ENCODE results near the gene TCERG1.

Gene TCERG1

DNA sequence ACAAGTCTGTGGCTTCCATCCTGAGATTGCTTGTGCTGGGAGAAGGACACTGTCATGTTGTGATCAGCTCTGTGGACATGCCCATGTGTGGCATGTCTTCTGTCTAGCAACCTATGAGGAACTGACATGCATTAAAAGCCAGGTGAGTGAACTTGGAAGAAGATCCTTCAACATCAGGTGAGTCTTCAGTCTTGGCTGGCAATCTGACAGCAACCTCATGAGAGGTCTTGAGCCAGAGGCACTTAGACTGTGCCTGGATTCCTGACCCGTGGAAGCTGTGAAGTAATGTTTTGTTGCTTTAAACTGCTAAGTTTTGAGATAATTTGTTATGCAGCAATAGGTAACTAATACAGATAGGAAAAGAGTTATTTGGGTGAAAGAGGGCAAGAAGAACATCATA is 6.8 kb upstream of the TCERG1 start:
- no peak overlapping the region for H3K4me3 ChIP-seq (ENCODE audit: low read length)
- no peak for TF ChIP-seq ZNF274 (IDR thresholded peaks at IDR 0.05; ENCODE audit: low read depth, low read length)

DNA sequence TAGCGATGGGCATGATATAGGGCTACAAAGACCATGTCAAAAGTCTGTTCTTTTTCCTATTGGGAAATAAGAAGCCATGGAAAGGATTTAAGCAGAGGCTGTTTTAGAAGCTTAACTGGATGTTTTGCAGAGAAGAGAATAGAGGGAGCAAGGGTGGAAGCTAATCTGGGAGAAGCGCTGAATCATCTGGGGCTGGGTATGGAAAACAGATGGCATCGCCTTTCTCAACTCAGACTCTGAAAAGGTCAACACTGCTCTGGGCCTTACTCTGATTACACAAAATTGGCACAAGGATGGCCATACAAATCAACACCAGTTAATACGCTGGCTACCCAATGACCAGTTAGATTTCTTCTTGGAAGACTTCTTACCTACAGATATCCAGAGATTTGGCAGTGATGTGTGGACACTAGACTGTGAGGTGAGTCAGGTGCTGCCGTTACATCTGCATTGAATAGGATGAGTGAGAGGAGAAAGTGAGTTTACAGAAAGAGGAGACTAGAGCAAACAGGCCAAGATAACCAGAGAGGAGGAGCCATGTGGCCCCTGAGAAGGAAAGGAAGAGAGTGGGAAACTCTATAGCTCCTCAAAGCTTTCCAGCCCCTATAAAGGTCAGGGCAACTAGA is 6.2 kb upstream of the TCERG1 start:
- H3K4me3 ChIP-seq (ENCODE audit: low read length), result no peak overlapping the region
- TF ChIP-seq ZNF274 (IDR thresholded peaks at IDR 0.05; ENCODE audit: low read depth, low read length), result no peak

DNA sequence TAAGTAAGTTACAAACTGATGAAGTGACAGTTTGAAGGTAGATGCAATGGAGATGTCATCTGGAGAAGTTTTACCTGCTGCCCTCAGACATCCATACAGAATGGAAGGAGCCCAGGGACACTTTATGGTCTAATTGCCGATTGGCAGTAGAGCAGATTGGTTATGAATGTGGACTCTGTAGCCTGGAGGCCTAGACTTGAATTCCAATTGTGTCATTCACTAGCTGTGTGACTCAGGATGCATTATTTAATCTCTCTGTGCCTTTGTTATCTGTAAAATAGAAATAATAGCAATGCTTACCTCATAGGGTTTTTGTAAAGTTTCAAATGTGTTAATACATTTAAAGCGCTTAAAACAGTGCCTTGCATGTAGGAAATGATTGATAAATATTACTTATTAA is 5.2 kb upstream of the TCERG1 start:
- no peak overlapping the region for H3K4me3 ChIP-seq (ENCODE audit: low read length)
- no peak for TF ChIP-seq ZNF274 (IDR thresholded peaks at IDR 0.05; ENCODE audit: low read depth, low read length)

- peak overlapping the region; percentile 95 for H3K4me3 ChIP-seq (ENCODE audit: low read length)
- TF ChIP-seq ZNF274 (IDR thresholded peaks at IDR 0.05; ENCODE audit: low read depth, low read length), result no peak
These were observed 724 bp downstream of the TCERG1 start for GRCh38 chr5:146447734-146448380.

DNA sequence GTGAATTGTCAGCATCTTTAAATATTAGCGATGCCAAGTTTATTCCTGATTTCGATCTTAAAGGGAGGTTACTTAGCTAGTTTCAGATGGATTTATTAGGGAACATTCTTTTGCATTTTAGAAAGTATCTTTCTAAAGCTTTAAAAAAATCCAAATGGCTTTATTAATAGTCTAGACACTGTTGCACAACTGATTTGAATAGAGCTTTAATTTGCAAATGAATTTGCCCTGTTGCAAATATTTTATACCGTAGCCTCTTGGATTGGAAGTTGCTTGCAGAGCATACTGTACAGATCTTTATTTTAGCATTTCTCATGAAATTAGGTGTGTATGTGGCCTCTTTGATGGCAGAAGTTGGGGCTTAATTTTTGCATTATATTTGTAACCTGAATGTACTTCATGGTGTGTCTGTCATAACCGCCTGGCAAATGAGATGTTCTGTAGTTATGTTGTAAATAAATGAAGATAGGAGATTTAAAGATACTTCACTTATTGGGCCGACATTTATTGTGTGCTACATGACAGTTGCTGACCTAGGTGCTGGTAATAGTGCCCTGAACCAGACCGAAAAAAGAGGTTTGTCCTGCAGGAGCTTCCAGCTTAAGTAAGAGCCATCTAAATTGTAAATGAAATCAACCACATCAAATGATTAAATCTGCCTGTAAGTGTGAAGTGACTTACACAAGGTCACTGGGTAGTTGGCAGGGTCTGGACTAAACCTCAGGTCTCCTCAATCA is 1.8 kb downstream of the TCERG1 start:
- TF ChIP-seq ZNF274 (IDR thresholded peaks at IDR 0.05; ENCODE audit: low read depth, low read length), result no peak
- peak overlapping the region; percentile 95; the same call in 1 of the 2 replicates for H3K4me3 ChIP-seq (ENCODE audit: low read length)

DNA sequence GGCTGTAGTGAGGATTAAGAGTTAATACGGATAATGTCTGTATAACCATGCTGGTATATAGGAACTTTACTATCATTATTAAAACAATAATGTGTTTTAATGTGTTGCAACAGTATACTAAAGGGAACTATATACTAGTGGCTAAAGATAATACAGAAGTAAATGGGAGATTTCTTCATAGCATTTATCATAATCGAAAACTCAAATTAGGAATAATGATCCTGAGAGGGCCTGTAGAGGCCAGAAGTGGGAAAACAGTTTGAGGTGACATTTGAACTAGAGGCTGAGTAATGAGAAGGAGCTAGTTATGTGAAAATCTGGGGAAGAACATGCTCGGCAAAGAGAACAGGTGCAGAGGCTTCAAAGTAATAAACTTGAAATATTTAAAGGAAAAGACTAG is 2.9 kb downstream of the TCERG1 start:
- no peak overlapping the region; the same call in 1 of the 2 replicates for H3K4me3 ChIP-seq (ENCODE audit: low read length)
- no peak for TF ChIP-seq ZNF274 (IDR thresholded peaks at IDR 0.05; ENCODE audit: low read depth, low read length)

DNA sequence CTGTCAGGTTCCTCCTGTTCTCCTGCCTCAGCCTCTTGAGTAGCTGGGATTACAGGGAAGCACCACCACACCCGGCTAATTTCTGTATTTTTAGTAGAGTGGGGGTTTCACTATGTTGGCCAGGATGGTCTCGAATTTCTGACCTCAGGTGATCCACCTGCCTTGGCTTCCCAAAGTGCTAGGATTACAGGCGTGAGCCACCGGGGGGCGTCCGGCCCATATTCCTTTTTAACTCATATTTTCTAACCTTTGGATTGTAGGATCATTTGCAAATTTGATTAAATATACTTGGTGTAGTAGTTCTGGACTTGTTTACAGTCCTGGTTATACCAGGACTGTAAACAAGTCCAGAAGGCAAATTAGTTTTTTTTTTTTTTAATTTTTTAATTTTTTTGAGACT is 4.3 kb downstream of the TCERG1 start:
- H3K4me3 ChIP-seq (ENCODE audit: low read length), result no peak overlapping the region
- no peak for TF ChIP-seq ZNF274 (IDR thresholded peaks at IDR 0.05; ENCODE audit: low read depth, low read length)

- no peak for TF ChIP-seq ZNF274 (IDR thresholded peaks at IDR 0.05; ENCODE audit: low read depth, low read length)
These were observed 10.3 kb downstream of the TCERG1 start for GRCh38 chr5:146457431-146457830.

DNA sequence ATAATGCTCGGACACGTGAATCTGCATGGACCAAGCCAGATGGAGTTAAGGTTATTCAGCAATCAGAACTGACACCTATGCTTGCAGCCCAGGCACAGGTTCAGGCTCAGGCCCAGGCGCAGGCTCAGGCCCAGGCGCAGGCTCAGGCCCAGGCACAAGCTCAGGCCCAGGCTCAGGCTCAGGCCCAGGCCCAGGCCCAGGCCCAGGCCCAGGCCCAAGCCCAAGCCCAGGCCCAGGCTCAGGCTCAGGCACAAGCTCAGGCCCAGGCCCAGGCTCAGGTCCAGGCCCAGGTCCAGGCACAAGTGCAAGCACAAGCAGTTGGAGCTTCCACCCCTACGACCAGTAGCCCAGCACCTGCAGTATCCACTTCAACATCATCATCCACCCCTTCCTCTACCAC is 11.8 kb downstream of the TCERG1 start:
- no peak overlapping the region for H3K4me3 ChIP-seq (ENCODE audit: low read length)
- TF ChIP-seq ZNF274 (IDR thresholded peaks at IDR 0.05; ENCODE audit: low read depth, low read length), result no peak

More at GRCh38 chr5:146457431-146457830, 10.3 kb downstream of the TCERG1 start:
- no peak overlapping the region for H3K4me3 ChIP-seq (ENCODE audit: low read length)

- no peak overlapping the region for H3K4me3 ChIP-seq (ENCODE audit: low read length)
- TF ChIP-seq ZNF274 (IDR thresholded peaks at IDR 0.05; ENCODE audit: low read depth, low read length), result no peak
These were observed 14.2 kb downstream of the TCERG1 start for GRCh38 chr5:146461319-146461718.

DNA sequence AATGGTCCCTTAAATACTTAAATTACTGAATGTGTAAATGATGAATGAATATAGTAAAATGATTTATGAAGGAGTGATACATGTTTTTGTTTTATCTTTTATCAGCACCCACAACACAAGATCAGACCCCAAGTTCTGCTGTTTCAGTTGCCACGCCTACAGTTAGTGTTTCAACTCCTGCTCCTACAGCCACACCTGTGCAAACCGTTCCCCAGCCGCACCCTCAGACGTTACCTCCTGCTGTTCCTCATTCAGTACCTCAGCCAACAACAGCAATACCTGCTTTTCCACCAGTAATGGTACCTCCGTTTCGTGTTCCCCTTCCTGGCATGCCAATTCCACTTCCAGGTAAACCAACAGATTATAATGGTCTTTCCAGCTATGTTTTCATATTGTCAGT is 16.3 kb downstream of the TCERG1 start:
- no peak overlapping the region for H3K4me3 ChIP-seq (ENCODE audit: low read length)
- no peak for TF ChIP-seq ZNF274 (IDR thresholded peaks at IDR 0.05; ENCODE audit: low read depth, low read length)

DNA sequence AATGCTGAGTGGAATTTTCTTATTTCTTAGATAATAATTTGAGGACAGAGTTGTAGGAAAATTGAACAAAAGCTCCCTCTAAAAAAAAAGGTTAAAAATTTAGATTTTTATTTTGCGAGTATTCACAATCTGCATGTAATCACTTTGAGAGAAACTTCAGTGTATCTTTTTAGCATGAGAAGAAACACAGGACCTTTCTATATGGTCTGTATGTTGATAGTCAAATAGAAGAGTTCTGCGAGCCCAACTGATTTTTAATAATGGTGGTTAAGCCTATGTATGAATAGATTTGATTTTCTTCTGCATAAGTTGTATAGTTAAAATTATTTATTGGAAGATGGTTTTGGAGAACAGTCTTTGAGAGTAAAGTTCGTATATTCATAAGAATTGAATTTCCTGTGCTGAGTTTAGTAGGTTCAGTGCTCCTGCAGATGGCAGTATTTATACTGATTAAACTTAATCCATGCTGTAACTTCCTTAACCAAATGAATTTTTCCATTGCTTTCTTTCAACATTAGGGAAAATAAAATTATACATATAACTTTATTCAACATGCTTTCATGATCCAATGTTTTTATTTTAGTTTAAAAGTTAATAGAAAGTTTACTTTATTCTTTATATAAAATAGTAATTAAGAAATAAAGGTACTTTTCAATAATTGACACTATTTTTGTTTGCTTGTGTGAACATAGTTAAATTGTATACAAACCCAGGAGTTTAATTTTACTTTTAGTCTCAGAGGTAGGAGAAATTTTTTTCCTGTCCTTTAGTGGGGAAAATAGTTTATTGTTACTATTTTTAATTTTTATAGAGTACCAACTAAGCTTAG is 19.6 kb downstream of the TCERG1 start:
- no peak for TF ChIP-seq ZNF274 (IDR thresholded peaks at IDR 0.05; ENCODE audit: low read depth, low read length)
- no peak overlapping the region for H3K4me3 ChIP-seq (ENCODE audit: low read length)

DNA sequence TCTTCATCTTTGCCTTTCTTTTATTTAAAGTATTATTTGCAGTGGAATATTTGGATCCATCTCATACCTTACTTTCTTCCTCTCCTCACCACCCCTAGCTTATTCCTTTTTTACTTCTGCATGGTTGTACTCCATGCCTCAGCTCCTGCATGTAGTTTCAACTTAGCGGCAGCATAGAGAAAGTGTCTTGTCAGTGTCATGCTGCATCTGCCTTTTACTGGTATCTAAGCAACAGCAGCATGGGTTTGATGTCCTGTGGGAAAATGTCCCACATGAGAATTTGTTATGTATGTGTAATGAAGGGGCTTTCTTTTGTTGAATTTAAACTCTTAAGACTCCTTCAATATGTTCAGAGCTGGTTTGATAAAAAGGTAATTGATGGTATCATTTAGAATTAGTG is 20.6 kb downstream of the TCERG1 start:
- TF ChIP-seq ZNF274 (IDR thresholded peaks at IDR 0.05; ENCODE audit: low read depth, low read length), result no peak
- no peak overlapping the region for H3K4me3 ChIP-seq (ENCODE audit: low read length)

- TF ChIP-seq ZNF274 (IDR thresholded peaks at IDR 0.05; ENCODE audit: low read depth, low read length), result no peak
- H3K4me3 ChIP-seq (ENCODE audit: low read length), result no peak overlapping the region
These were observed 26.9 kb downstream of the TCERG1 start for GRCh38 chr5:146474065-146474464.

Data from GM08714 (cell line).